ENCODE results near the gene FDXACB1.
"Not testable (repeated sequence)": the region's sequence is repeated elsewhere in the genome, so short reads cannot be mapped to it uniquely, and the experiment has no call there.

Gene FDXACB1

DNA sequence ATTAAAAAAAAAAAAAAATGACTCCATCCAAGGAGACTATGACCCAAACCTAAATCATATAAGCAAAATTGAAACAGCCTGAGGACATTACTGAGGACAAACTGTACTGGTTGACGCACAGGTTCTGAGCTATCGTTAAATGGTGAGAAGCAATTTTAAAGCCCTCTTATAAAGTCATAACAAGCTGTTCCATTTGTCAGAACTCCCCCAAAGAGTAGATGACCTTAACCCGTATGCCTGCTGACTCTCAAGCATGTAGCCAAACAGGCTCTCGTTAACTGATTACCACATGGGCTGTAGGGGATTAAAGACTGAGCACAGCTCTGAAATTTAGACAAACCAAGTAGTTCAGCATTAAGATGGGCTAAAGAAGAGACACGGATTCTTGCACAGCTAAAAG lies 30.4 kb upstream of the FDXACB1 start:
- in situ Hi-C loops (cut with MboI; ENCODE audit: low pct_unique_long_range_greater_than_20kb, low sequenced_read_pairs, unreplicated experiment): no loop called here
- no peak for TF ChIP-seq CTCF (IDR thresholded peaks at IDR 0.05; ENCODE audit: extremely low read depth, insufficient read depth, missing control alignments)
- DNase-seq (ENCODE audit: low spot score): no peak

DNA sequence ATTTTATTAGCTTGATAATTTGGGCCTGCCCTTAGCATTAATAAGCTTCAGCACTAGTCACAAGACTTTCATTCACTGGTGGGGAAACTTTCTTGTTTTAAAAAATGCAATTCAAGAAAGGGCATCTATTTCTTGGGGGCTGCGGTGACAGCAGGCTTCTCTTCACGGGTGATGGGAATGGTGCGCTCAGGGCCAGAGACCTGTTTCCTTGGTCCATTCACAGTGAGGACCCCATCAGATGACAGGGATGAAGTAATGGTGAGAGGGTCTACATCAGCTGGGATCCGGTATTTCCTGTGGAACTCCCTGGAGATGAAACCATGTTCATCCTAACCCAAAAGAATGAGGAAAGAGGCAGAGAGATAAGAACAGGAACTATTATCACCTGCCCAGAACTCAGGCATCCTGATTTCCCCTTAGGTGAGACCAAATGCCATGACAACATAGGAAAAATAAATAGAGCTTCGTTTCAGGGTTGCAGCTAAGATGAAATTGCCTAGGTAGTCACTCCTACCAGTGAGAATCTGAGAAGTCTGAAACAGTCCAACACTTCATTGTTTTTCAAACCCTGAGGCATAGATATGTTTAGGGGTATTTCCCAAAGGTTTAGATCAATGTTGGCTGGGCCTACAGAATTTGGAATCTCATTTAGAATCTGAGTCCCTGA lies 29.8 kb upstream of the FDXACB1 start:
- DNase-seq (ENCODE audit: low spot score): no peak
- in situ Hi-C loops (cut with MboI; ENCODE audit: low pct_unique_long_range_greater_than_20kb, low sequenced_read_pairs, unreplicated experiment): no loop called here
- no peak for TF ChIP-seq CTCF (IDR thresholded peaks at IDR 0.05; ENCODE audit: extremely low read depth, insufficient read depth, missing control alignments)

GRCh38 chr11:111906680-111907079 lies 27.7 kb upstream of the FDXACB1 start:
- TF ChIP-seq CTCF (IDR thresholded peaks at IDR 0.05; ENCODE audit: extremely low read depth, insufficient read depth, missing control alignments): no peak
- no peak for DNase-seq (ENCODE audit: low spot score)
- in situ Hi-C loops (cut with MboI; ENCODE audit: low pct_unique_long_range_greater_than_20kb, low sequenced_read_pairs, unreplicated experiment): no loop called here

GRCh38 chr11:111905411-111905810 lies 26.4 kb upstream of the FDXACB1 start:
- in situ Hi-C loops (cut with MboI; ENCODE audit: low pct_unique_long_range_greater_than_20kb, low sequenced_read_pairs, unreplicated experiment): no loop called here
- no peak for TF ChIP-seq CTCF (IDR thresholded peaks at IDR 0.05; ENCODE audit: extremely low read depth, insufficient read depth, missing control alignments)
- no peak for DNase-seq (ENCODE audit: low spot score)

- TF ChIP-seq CTCF (IDR thresholded peaks at IDR 0.05; ENCODE audit: extremely low read depth, insufficient read depth, missing control alignments): no peak
- in situ Hi-C loops (cut with MboI; ENCODE audit: low pct_unique_long_range_greater_than_20kb, low sequenced_read_pairs, unreplicated experiment): no loop called here
- no peak for DNase-seq (ENCODE audit: low spot score)
Measured at GRCh38 chr11:111886844-111887243, 7.9 kb upstream of the FDXACB1 start.

- in situ Hi-C loops (cut with MboI; ENCODE audit: low pct_unique_long_range_greater_than_20kb, low sequenced_read_pairs, unreplicated experiment): no loop called here
- no peak for DNase-seq (ENCODE audit: low spot score)
- TF ChIP-seq CTCF (IDR thresholded peaks at IDR 0.05; ENCODE audit: extremely low read depth, insufficient read depth, missing control alignments): no peak
Measured at GRCh38 chr11:111886032-111886431, 7.1 kb upstream of the FDXACB1 start.

DNA sequence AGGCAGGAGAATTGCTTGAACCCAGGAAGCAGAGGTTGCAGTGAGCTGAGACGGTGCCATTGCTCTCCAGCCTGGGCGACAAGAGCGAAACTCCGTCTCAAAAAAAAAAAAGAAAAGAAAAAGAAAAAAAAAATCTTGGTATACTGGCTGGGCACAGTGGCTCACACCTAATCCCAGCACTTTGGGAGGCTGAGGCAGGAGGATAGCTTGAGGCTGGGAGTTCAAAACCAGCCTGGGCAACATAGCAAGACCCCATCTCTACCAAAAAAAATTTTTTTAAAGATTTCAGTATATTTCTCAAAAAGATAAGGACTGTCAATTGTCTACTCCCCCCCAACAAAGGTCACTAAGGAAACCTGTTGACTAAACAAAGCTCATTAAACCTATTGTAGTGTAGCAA lies 6.1 kb upstream of the FDXACB1 start:
- DNase-seq (ENCODE audit: low spot score); in situ Hi-C loops (cut with MboI; ENCODE audit: low pct_unique_long_range_greater_than_20kb, low sequenced_read_pairs, unreplicated experiment): not testable (repeated sequence)
